NB4 (cell line): ENCODE data around the gene SASS6.

ENCODE experiments used
- DNase-seq: peaks from one replicate; pipeline ENCODE4 v3.0.0; 2010; ENCODE audit warnings: low read depth
- H3K4me3 ChIP-seq: one replicate; pipeline ENCODE4 v1.5.1; 2011; ENCODE audit warnings: mild to moderate bottlenecking, low read depth, low read length, moderate library complexity
- CTCF ChIP-seq: IDR thresholded peaks from one replicate; pipeline ENCODE4 v1.5.1; 2012; ENCODE audit warnings: low read depth, low read length
- MAX ChIP-seq: IDR thresholded peaks from 2 replicates; pipeline ENCODE4 v1.6.1; 2011; ENCODE audit warnings: low read depth, low read length
- MYC ChIP-seq: IDR thresholded peaks from 2 replicates; pipeline ENCODE4 v1.6.1; 2011; ENCODE audit warnings: low read depth, low read length
- POLR2A ChIP-seq: IDR thresholded peaks from 2 replicates; pipeline ENCODE4 v1.6.1; 2011; ENCODE audit warnings: mild to moderate bottlenecking; ENCODE audit not compliant: insufficient read length; ENCODE audit errors: extremely low read depth

Gene SASS6

GRCh38 chr1:100036718-100037655, 95.7 kb downstream of the SASS6 start:
- H3K4me3 ChIP-seq, result peak overlapping the region; percentile 94
- DNase-seq, result peak; percentile 33
- TF ChIP-seq MYC (no peak), MAX (no peak), CTCF (no peak), POLR2A (no peak)

GRCh38 chr1:100035214-100035613, 97.5 kb downstream of the SASS6 start:
- H3K4me3 ChIP-seq, result no peak overlapping the region
- no peak for TF ChIP-seq CTCF
- TF ChIP-seq MAX, result no peak
- no peak for TF ChIP-seq POLR2A
- TF ChIP-seq MYC, result no peak
- DNase-seq, result no peak

GRCh38 chr1:100034470-100034869, 98.3 kb downstream of the SASS6 start:
- no peak overlapping the region for H3K4me3 ChIP-seq
- TF ChIP-seq MAX, result no peak
- TF ChIP-seq POLR2A, result no peak
- no peak for TF ChIP-seq MYC
- TF ChIP-seq CTCF, result peak; percentile 29
- peak; percentile 54 for DNase-seq
